Stimulated activated CD8-positive, alpha-beta memory T cell treated with anti-CD3 and anti-CD28 coated beads, Interleukin-12 subunit alpha, Interleukin-12 subunit beta, amount 100 ng/mL, for 24 hours (primary cell): ENCODE results near the gene SOX6.

ENCODE experiments used
- DNase-seq: peaks from one replicate; pipeline ENCODE4 v3.0.0-alpha.2; 2020; ENCODE audit errors: extremely low read depth

Gene SOX6

GRCh38 chr11:16318320-16318719 is 38.0 kb downstream of the SOX6 start:
- DNase-seq, result no peak

DNA sequence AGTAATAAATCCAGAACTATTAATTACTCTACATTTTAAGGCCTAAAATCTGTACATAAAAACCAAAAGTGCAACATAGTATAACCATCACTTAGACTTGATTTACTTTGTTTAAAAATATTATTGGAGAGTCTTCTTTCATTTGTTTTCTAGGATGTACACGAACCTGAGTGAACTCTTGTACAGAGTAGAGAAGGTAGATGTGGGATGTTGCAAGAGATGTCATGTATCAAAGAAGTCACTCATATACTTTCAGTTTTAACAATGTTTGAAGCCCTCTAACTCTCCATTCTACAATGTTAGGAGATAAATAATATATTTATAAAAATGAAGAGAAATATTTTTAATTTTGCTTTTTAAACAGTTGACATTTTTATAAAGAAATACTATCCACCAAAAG is 38.6 kb downstream of the SOX6 start:
- DNase-seq, result no peak

- no peak for DNase-seq
Observed at GRCh38 chr11:16313846-16314245, 42.5 kb downstream of the SOX6 start.

- no peak for DNase-seq
Observed at GRCh38 chr11:16312233-16312765, 44.0 kb downstream of the SOX6 start.

DNA sequence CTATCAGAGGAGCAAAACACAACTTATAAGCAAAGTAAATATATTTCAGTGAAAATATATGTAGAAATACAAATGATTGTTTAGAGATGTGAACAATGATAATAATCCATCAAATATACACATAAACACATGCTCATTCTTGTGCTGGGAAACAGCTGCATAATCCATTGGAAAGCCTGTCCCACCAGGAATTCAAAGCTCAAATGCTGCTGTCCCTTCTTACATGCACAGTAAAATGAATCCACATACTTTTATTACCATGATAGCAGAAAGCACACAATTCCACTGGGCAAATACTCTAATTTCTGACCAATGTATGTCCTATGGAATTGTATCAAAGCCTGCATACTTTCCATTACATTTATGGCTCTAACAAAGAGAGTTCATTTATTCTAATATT is 44.5 kb downstream of the SOX6 start:
- no peak for DNase-seq

DNA sequence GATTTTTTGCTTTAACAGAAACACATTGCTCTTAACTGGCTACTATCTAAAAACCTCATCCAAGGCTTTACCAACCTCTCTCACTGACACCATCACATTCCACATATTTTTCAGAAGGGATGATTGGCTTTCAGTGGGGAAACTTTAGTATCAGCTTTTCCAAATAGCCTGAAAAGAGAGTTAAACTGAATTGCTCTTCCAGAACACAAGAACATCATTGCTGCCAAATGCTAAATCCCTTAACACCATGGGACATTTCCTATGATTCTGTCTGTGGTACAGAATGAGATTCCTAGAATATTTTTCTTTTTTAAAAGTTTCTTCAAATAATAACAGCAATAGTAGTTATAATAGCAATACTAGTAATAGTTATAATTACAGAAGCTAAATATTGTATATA is 45.4 kb downstream of the SOX6 start:
- no peak for DNase-seq

- no peak for DNase-seq
Observed at GRCh38 chr11:16309226-16309625, 47.1 kb downstream of the SOX6 start.

- DNase-seq, result no peak
Observed at GRCh38 chr11:16301462-16301861, 54.9 kb downstream of the SOX6 start.

DNA sequence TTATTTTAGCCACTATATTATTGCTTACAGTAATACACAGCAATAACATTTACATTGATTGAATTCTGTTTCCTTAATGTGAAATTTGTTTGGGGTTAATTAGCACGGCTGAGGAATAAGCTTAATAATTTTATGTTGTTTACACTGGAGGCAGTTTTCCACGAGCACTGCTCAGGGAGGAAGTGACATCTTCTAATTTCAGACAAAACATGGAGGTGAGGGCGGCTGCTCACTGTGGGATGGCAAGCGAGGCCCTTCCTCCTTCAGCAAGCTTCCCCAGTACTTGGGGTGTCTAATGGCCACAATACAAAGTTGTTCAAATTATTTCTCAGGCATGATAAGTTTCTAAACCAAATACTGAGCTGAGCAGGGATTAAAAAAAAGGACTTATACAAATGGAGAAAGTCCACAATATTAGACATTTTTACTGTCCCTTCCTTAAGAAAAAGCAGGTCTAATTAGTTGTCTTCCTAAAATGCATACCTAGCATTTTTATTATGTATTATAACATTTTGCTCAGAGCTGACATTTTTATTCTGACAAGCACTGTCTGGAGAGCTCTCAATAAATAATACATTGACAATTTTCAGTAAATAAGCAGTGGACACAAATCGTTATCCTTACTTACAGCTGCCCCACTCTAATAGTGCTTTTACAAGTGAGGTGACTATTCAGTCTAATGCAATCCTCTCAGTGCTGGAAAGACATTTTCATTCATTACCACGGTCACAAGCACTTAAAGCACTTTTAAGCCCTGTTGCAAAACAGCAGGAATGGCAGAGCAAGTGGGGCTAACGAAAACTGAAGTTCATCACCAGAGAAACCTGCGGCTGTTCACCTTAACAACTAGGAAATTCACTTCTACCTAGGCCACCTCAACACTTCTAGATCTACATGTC is 56.2 kb downstream of the SOX6 start:
- no peak for DNase-seq

GRCh38 chr11:16299390-16299789 is 57.0 kb downstream of the SOX6 start:
- no peak for DNase-seq

GRCh38 chr11:16297332-16297731 is 59.0 kb downstream of the SOX6 start:
- DNase-seq, result no peak

GRCh38 chr11:16296273-16296672 is 60.1 kb downstream of the SOX6 start:
- no peak for DNase-seq

GRCh38 chr11:16295592-16295991 is 60.8 kb downstream of the SOX6 start:
- no peak for DNase-seq

GRCh38 chr11:16293204-16293681 is 63.1 kb downstream of the SOX6 start:
- no peak for DNase-seq

DNA sequence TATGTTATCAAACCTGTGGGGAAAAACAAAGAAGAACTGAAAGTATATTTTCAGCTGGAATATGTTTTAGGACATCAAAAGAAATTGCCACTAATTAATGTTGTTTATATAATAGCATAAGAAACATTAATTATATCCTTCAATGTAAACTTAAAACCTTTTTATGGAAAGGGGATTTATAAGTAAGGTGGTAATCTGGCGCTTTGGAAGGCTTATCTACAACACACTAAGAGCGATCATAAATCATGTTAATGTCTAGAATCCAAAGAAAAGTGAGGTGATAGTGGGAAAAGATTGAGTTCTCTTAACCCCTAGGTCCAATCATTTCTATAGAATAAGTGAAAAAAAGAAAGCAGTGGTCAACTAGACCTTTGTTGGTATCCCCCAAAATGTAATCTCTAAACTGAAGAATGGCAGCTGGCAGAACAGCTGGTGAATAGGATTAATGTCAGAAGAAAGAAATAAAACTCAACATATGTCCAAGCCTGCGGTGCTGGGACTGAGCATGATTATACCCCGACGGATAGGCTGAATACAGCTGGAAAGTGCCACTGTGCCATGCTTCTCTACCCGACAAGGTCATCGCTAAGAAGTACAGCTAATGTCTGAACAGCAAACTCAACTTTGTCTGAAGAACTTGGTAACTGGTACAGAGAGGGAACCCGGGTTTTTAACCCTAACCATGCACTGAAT is 64.0 kb downstream of the SOX6 start:
- no peak for DNase-seq

DNA sequence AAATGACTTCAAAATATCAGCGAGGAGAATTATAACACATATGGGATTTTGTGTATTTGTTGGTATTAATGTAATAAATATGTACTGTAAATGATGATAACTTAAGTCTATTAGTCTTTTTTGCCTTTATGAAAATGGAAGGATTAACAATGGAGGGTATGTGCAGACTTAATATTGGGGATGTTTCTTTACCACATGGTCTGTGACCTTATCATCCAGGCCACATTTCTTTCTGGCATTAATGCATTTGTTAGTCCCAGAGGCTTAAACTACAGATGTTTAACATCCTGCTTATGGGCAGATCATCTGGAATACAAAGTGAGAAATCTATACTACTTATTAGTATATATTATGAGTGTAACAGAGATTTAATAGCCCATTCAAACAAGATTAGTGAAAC is 64.6 kb downstream of the SOX6 start:
- DNase-seq, result no peak

DNA sequence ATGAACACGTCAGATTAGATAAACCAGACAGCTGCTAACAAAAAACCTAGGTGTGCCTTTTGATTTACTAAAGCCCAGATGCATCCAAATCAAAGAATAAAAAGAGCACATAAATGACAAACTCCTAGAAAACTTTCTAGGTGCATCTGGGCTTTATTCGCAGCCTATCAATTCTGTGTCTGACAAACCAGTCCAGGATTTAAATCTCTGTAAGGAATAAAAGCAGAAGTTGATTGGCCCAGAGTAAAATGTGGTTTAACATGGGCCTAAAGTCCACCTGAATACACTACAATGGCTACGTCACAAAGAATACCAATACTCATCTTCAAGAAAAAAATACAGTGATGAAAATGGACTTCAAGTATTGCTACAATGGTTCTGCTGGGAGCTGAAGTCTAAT is 66.8 kb downstream of the SOX6 start:
- no peak for DNase-seq

GRCh38 chr11:16287630-16288280 is 68.6 kb downstream of the SOX6 start:
- no peak for DNase-seq

- DNase-seq, result no peak
Observed at GRCh38 chr11:16286095-16286494, 70.3 kb downstream of the SOX6 start.

DNA sequence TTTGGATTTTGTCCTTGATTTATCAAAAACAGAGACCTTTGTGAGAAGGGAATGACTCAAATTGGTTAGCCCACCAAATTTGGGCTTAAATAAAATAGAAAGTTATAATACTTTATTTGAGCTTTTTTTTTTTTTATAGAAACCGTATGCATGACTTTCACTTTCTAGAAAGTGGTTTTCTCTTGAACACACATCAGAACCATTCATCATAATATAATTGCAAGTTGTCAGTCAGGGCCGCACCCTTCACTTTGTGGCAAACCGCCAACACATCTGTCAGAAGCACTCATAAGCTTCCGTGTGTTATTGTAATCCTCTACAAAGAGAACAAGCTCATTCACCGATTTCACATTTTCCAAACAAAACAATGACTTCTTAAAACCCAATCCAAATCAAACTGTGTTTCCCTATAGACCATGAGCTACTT is 76.1 kb downstream of the SOX6 start:
- DNase-seq, result no peak

DNA sequence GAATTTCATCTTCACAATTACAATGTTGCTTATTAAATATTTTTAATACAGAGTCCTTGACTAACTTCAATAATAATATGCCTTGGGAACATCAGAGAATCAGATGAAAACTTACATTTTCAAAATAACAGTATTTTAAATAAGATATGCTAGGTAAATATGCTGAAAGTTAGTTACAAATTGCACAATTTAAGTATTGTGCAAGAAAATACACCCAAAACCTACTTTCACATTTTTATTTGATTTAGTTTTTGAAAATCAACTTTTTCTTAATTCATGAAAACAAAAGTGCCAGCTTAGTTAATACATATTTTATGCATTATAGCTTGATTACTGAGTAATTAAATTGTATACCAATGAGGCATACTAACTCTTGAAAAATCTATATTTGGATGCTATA is 76.8 kb downstream of the SOX6 start:
- DNase-seq, result no peak

GRCh38 chr11:16278979-16279378 is 77.4 kb downstream of the SOX6 start:
- no peak for DNase-seq
